Measurements from ENCODE around the gene SGF29. TPM values are rescaled to one million over a fixed set of nuclear protein-coding genes. Genes with fewer than 3 reads are reported as not detected.

SGF29 gene
- total and polyA plus RNA-seq, 2 experiments from 2014 or later = 10.0 to 17.6 TPM

GRCh38 chr16:28555561-28555960 is 1.8 kb downstream of the SGF29 start:
- Mint-ChIP-seq H3K27ac (no peak overlapping the region), H3K9me3 (no peaks in the 10 kb centered on the region), H3K4me1 (peaks cover 5% of the 10 kb centered on the region; the same call in 2 of the 3 replicates), H3K4me3 (no peak overlapping the region), H3K36me3 (ENCODE audit: low read depth) (peaks cover 20% of the 10 kb centered on the region), H3K27me3 (ENCODE audit: insufficient read depth, low read depth, poor library complexity) (no peaks in the 10 kb centered on the region)
- Histone ChIP-seq H3K27me3 (ENCODE audit: insufficient read depth) (no peaks in the 10 kb centered on the region), H2AFZ (no peak overlapping the region), H3K36me3 (ENCODE audit: insufficient read depth) (no peaks in the 10 kb centered on the region), H4K20me1 (replicated peaks; ENCODE audit: insufficient read depth) (no peaks in the 10 kb centered on the region), H3K9me2 (ENCODE audit: insufficient read depth) (no peaks in the 10 kb centered on the region), H3F3A (replicated peaks; ENCODE audit: low read depth) (no peaks in the 10 kb centered on the region), H3K4me3 (no peak overlapping the region), H3K27ac (ENCODE audit: low read depth) (no peak overlapping the region), H3K4me1 (ENCODE audit: insufficient read depth) (no peaks in the 10 kb centered on the region), H3K79me2 (replicated peaks; ENCODE audit: insufficient read depth) (peaks cover 12% of the 10 kb centered on the region; the same call in 1 of the 2 replicates), H3K4me2 (no peak overlapping the region)
- TF ChIP-seq REST (IDR thresholded peaks at IDR 0.05; ENCODE audit: unreplicated experiment) (no peak), POLR2AphosphoS5 (IDR thresholded peaks at IDR 0.05; ENCODE audit: low read depth) (no peak), STAT1 (IDR thresholded peaks at IDR 0.05; ENCODE audit: unreplicated experiment) (no peak), EZH2 (IDR thresholded peaks at IDR 0.05; ENCODE audit: low read depth, unreplicated experiment) (no peak), CTCF (conservative IDR thresholded peaks at IDR 0.05; ENCODE audit: low read depth in 2 of 2) (no peak), ZNF114 (CRISPR knock-in tag; IDR thresholded peaks at IDR 0.05) (no peak), CREB1 (CRISPR knock-in tag; IDR thresholded peaks at IDR 0.05; ENCODE audit: low read depth) (no peak), EZH2phosphoT487 (IDR thresholded peaks at IDR 0.05; ENCODE audit: unreplicated experiment) (no peak), ZNF331 (CRISPR knock-in tag; IDR thresholded peaks at IDR 0.05; ENCODE audit: low read depth) (no peak)
- DNase-seq (ENCODE audit: low spot score) (no peak), ATAC-seq (no peak)

- Histone ChIP-seq H3K4me2 (no peak overlapping the region), H4K20me1 (replicated peaks; ENCODE audit: insufficient read depth) (no peaks in the 10 kb centered on the region), H2AFZ (no peak overlapping the region), H3F3A (replicated peaks; ENCODE audit: low read depth) (no peaks in the 10 kb centered on the region), H3K9me2 (ENCODE audit: insufficient read depth) (no peaks in the 10 kb centered on the region), H3K79me2 (replicated peaks; ENCODE audit: insufficient read depth) (peaks cover 12% of the 10 kb centered on the region; the same call in 1 of the 2 replicates), H3K4me1 (ENCODE audit: insufficient read depth) (no peaks in the 10 kb centered on the region), H3K36me3 (ENCODE audit: insufficient read depth) (no peaks in the 10 kb centered on the region), H3K27me3 (ENCODE audit: insufficient read depth) (no peaks in the 10 kb centered on the region), H3K27ac (ENCODE audit: low read depth) (no peak overlapping the region), H3K4me3 (no peak overlapping the region)
- Mint-ChIP-seq H3K4me3 (no peak overlapping the region), H3K36me3 (ENCODE audit: low read depth) (peaks cover 20% of the 10 kb centered on the region), H3K27ac (no peak overlapping the region), H3K4me1 (peaks cover 5% of the 10 kb centered on the region; the same call in 2 of the 3 replicates), H3K27me3 (ENCODE audit: insufficient read depth, low read depth, poor library complexity) (no peaks in the 10 kb centered on the region), H3K9me3 (no peaks in the 10 kb centered on the region; the same call in 2 of the 3 replicates)
- DNase-seq (ENCODE audit: low spot score) (no peak), ATAC-seq (no peak)
- TF ChIP-seq JUNB (IDR thresholded peaks at IDR 0.05; ENCODE audit: unreplicated experiment) (no peak), ZNF462 (CRISPR knock-in tag; IDR thresholded peaks at IDR 0.05) (no peak), ZNF331 (CRISPR knock-in tag; IDR thresholded peaks at IDR 0.05; ENCODE audit: low read depth) (no peak), NANOG (IDR thresholded peaks at IDR 0.05; ENCODE audit: borderline replicate concordance) (no peak)
Measured at GRCh38 chr16:28556914-28557320, 3.2 kb downstream of the SGF29 start.

Data from GM23338 (cell line).